ENCODE results near the gene FGF18.
"Not testable (repeated sequence)": the region's sequence is repeated elsewhere in the genome, so short reads cannot be mapped to it uniquely, and the experiment has no call there.

Gene FGF18

GRCh38 chr5:171485668-171486067, 66.2 kb downstream of the FGF18 start:
- Histone ChIP-seq H3K4me1 (ENCODE audit: control insufficient read depth, insufficient read depth, low read length, poor library complexity, severe bottlenecking) (no peaks in the 10 kb centered on the region), H3K27ac (ENCODE audit: low read depth, low read length, severe bottlenecking) (no peak overlapping the region), H3K36me3 (ENCODE audit: control insufficient read depth, insufficient read depth, low read length) (no peaks in the 10 kb centered on the region), H3K4me3 (ENCODE audit: extremely low read depth, insufficient read depth, low read length, poor library complexity, severe bottlenecking) (no peak overlapping the region), H3K9me3 (ENCODE audit: control insufficient read depth, low read length) (no peaks in the 10 kb centered on the region)
- 74 to 94% methylated on average over 2 to 3 of the region's 4 CpGs for WGBS, 2 experiments (ENCODE audit: insufficient coverage in 2 of 2)

- Histone ChIP-seq H3K4me3 (ENCODE audit: extremely low read depth, insufficient read depth, low read length, poor library complexity, severe bottlenecking) (no peak overlapping the region), H3K27ac (ENCODE audit: low read depth, low read length, severe bottlenecking) (no peak overlapping the region), H3K36me3 (ENCODE audit: control insufficient read depth, insufficient read depth, low read length) (no peaks in the 10 kb centered on the region), H3K9me3 (ENCODE audit: control insufficient read depth, low read length) (no peaks in the 10 kb centered on the region), H3K4me1 (ENCODE audit: control insufficient read depth, insufficient read depth, low read length, poor library complexity, severe bottlenecking) (no peaks in the 10 kb centered on the region)
- WGBS, 2 experiments (ENCODE audit: insufficient coverage in 2 of 2) = 87 to 90% methylated on average over 2 to 3 of the region's 4 CpGs
Measured at GRCh38 chr5:171486613-171487012, 67.2 kb downstream of the FGF18 start.

- no peak overlapping the region for H3K4me3 ChIP-seq (ENCODE audit: extremely low read depth, insufficient read depth, low read length, poor library complexity, severe bottlenecking)
- WGBS, 2 experiments (ENCODE audit: insufficient coverage in 2 of 2) = 86 to 95% methylated on average over 9 to 10 of the region's 13 CpGs
- H3K36me3 ChIP-seq (ENCODE audit: control insufficient read depth, insufficient read depth, low read length) = no peaks in the 10 kb centered on the region
- peaks cover under 1% of the 10 kb centered on the region for H3K4me1 ChIP-seq (ENCODE audit: control insufficient read depth, insufficient read depth, low read length, poor library complexity, severe bottlenecking)
- H3K9me3 ChIP-seq (ENCODE audit: control insufficient read depth, low read length) = no peaks in the 10 kb centered on the region
- no peak overlapping the region for H3K27ac ChIP-seq (ENCODE audit: low read depth, low read length, severe bottlenecking)
Measured at GRCh38 chr5:171488876-171489275, 69.4 kb downstream of the FGF18 start.

- H3K4me1 ChIP-seq (ENCODE audit: control insufficient read depth, insufficient read depth, low read length, poor library complexity, severe bottlenecking) = peaks cover 6% of the 10 kb centered on the region
- no peaks in the 10 kb centered on the region for H3K36me3 ChIP-seq (ENCODE audit: control insufficient read depth, insufficient read depth, low read length)
- no peaks in the 10 kb centered on the region for H3K9me3 ChIP-seq (ENCODE audit: control insufficient read depth, low read length)
- no peak overlapping the region for H3K27ac ChIP-seq (ENCODE audit: low read depth, low read length, severe bottlenecking)
- no peak overlapping the region for H3K4me3 ChIP-seq (ENCODE audit: extremely low read depth, insufficient read depth, low read length, poor library complexity, severe bottlenecking)
- 86 to 90% methylated on average over 8 of the region's 10 CpGs for WGBS, 2 experiments (ENCODE audit: insufficient coverage in 2 of 2)
Measured at GRCh38 chr5:171492781-171493180, 73.3 kb downstream of the FGF18 start.

- WGBS, 2 experiments (ENCODE audit: insufficient coverage in 2 of 2) = 88 to 92% methylated on average over 14 of the region's 14 CpGs
- no peak overlapping the region for H3K4me3 ChIP-seq (ENCODE audit: extremely low read depth, insufficient read depth, low read length, poor library complexity, severe bottlenecking)
Measured at GRCh38 chr5:171493646-171494393, 74.4 kb downstream of the FGF18 start.

GRCh38 chr5:171494452-171495121, 75.1 kb downstream of the FGF18 start:
- 18 to 44% methylated on average over 3 to 13 of the region's 17 CpGs for WGBS, 2 experiments (ENCODE audit: insufficient coverage in 2 of 2)
- Histone ChIP-seq H3K36me3 (ENCODE audit: control insufficient read depth, insufficient read depth, low read length) (no peaks in the 10 kb centered on the region), H3K4me3 (ENCODE audit: extremely low read depth, insufficient read depth, low read length, poor library complexity, severe bottlenecking) (no peak overlapping the region), H3K27ac (ENCODE audit: low read depth, low read length, severe bottlenecking) (peak overlapping the region; percentile 92), H3K4me1 (ENCODE audit: control insufficient read depth, insufficient read depth, low read length, poor library complexity, severe bottlenecking) (peaks cover 6% of the 10 kb centered on the region), H3K9me3 (ENCODE audit: control insufficient read depth, low read length) (no peaks in the 10 kb centered on the region)

More at GRCh38 chr5:171493646-171494393, 74.4 kb downstream of the FGF18 start:
- H3K4me1 ChIP-seq (ENCODE audit: control insufficient read depth, insufficient read depth, low read length, poor library complexity, severe bottlenecking) = peaks cover 6% of the 10 kb centered on the region
- no peaks in the 10 kb centered on the region for H3K36me3 ChIP-seq (ENCODE audit: control insufficient read depth, insufficient read depth, low read length)
- H3K9me3 ChIP-seq (ENCODE audit: control insufficient read depth, low read length) = no peaks in the 10 kb centered on the region
- H3K27ac ChIP-seq (ENCODE audit: low read depth, low read length, severe bottlenecking) = peak overlapping the region; percentile 92

GRCh38 chr5:171495122-171495700, 75.8 kb downstream of the FGF18 start:
- peaks cover 6% of the 10 kb centered on the region for H3K4me1 ChIP-seq (ENCODE audit: control insufficient read depth, insufficient read depth, low read length, poor library complexity, severe bottlenecking)
- H3K9me3 ChIP-seq (ENCODE audit: control insufficient read depth, low read length) = no peaks in the 10 kb centered on the region
- no peaks in the 10 kb centered on the region for H3K36me3 ChIP-seq (ENCODE audit: control insufficient read depth, insufficient read depth, low read length)
- peak overlapping the region; percentile 92 for H3K27ac ChIP-seq (ENCODE audit: low read depth, low read length, severe bottlenecking)
- H3K4me3 ChIP-seq (ENCODE audit: extremely low read depth, insufficient read depth, low read length, poor library complexity, severe bottlenecking) = no peak overlapping the region
- WGBS, 2 experiments (ENCODE audit: insufficient coverage in 2 of 2) = 56 to 65% methylated on average over 4 of the region's 5 CpGs

GRCh38 chr5:171496456-171496855, 77.0 kb downstream of the FGF18 start:
- Histone ChIP-seq H3K4me1 (ENCODE audit: control insufficient read depth, insufficient read depth, low read length, poor library complexity, severe bottlenecking) (peaks cover 6% of the 10 kb centered on the region), H3K36me3 (ENCODE audit: control insufficient read depth, insufficient read depth, low read length) (no peaks in the 10 kb centered on the region), H3K27ac (ENCODE audit: low read depth, low read length, severe bottlenecking) (no peak overlapping the region), H3K9me3 (ENCODE audit: control insufficient read depth, low read length) (no peaks in the 10 kb centered on the region), H3K4me3 (ENCODE audit: extremely low read depth, insufficient read depth, low read length, poor library complexity, severe bottlenecking) (no peak overlapping the region)
- 96 to 100% methylated on average over 2 of the region's 3 CpGs for WGBS, 2 experiments (ENCODE audit: insufficient coverage in 2 of 2)

GRCh38 chr5:171497494-171497893, 78.0 kb downstream of the FGF18 start:
- not testable (repeated sequence) for H3K36me3 ChIP-seq (ENCODE audit: control insufficient read depth, insufficient read depth, low read length); H3K9me3 ChIP-seq (ENCODE audit: control insufficient read depth, low read length); H3K4me1 ChIP-seq (ENCODE audit: control insufficient read depth, insufficient read depth, low read length, poor library complexity, severe bottlenecking); H3K4me3 ChIP-seq (ENCODE audit: extremely low read depth, insufficient read depth, low read length, poor library complexity, severe bottlenecking); H3K27ac ChIP-seq (ENCODE audit: low read depth, low read length, severe bottlenecking)
- 94 to 100% methylated on average over 2 to 4 of the region's 4 CpGs for WGBS, 2 experiments (ENCODE audit: insufficient coverage in 2 of 2)

GRCh38 chr5:171498166-171498565, 78.7 kb downstream of the FGF18 start:
- Histone ChIP-seq H3K27ac (ENCODE audit: low read depth, low read length, severe bottlenecking) (no peak overlapping the region), H3K36me3 (ENCODE audit: control insufficient read depth, insufficient read depth, low read length) (no peaks in the 10 kb centered on the region), H3K4me1 (ENCODE audit: control insufficient read depth, insufficient read depth, low read length, poor library complexity, severe bottlenecking) (peaks cover 6% of the 10 kb centered on the region), H3K4me3 (ENCODE audit: extremely low read depth, insufficient read depth, low read length, poor library complexity, severe bottlenecking) (no peak overlapping the region), H3K9me3 (ENCODE audit: control insufficient read depth, low read length) (no peaks in the 10 kb centered on the region)
- 83 to 89% methylated on average over 5 of the region's 6 CpGs for whole genome bisulfite sequencing, 2 experiments (ENCODE audit: insufficient coverage in 2 of 2)

GRCh38 chr5:171499611-171500010, 80.2 kb downstream of the FGF18 start:
- Histone ChIP-seq H3K27ac (ENCODE audit: low read depth, low read length, severe bottlenecking) (no peak overlapping the region), H3K4me1 (ENCODE audit: control insufficient read depth, insufficient read depth, low read length, poor library complexity, severe bottlenecking) (no peaks in the 10 kb centered on the region), H3K4me3 (ENCODE audit: extremely low read depth, insufficient read depth, low read length, poor library complexity, severe bottlenecking) (no peak overlapping the region), H3K36me3 (ENCODE audit: control insufficient read depth, insufficient read depth, low read length) (no peaks in the 10 kb centered on the region), H3K9me3 (ENCODE audit: control insufficient read depth, low read length) (no peaks in the 10 kb centered on the region)
- 79 to 90% methylated on average over 3 to 4 of the region's 4 CpGs for WGBS, 2 experiments (ENCODE audit: insufficient coverage in 2 of 2)
